Liver (tissue), 9 donors: ENCODE data around the gene SIX3. TPM values are rescaled to one million over a fixed set of nuclear protein-coding genes. Genes with fewer than 3 reads are reported as not detected.

Experiments
- DNase-seq: peaks from one replicate; pipeline ENCODE4 v3.0.0-alpha.2; 2017; ENCODE audit warnings: low spot score
- H3K27ac ChIP-seq, 2 donors: one replicate each; pipeline ENCODE4 v1.7.0; 2013; ENCODE audit warnings: inconsistent platforms in 2 of 2, low read length in 2 of 2, control low read depth in 1 of 2, low read depth in 1 of 2, mild to moderate bottlenecking in 1 of 2
- H3K27me3 ChIP-seq, 4 donors: one replicate each; pipeline versions ENCODE4 v1.6.1 to v1.7.0; 2013; ENCODE audit warnings: low read length in 3 of 4, inconsistent platforms in 1 of 4, mild to moderate bottlenecking in 1 of 4, moderate library complexity in 1 of 4; ENCODE audit not compliant: control insufficient read depth in 4 of 4, insufficient read depth in 4 of 4
- H3K36me3 ChIP-seq, 4 donors: one replicate each; pipeline versions ENCODE4 v1.6.1 to v1.7.0; 2013; ENCODE audit warnings: low read length in 3 of 4, mild to moderate bottlenecking in 3 of 4, low read depth in 1 of 4, moderate library complexity in 1 of 4; ENCODE audit not compliant: control insufficient read depth in 4 of 4, insufficient read depth in 3 of 4
- H3K4me1 ChIP-seq, 4 donors: one replicate each; pipeline versions ENCODE4 v1.6.1 to v1.7.0; 2013; ENCODE audit warnings: low read length in 3 of 4, mild to moderate bottlenecking in 3 of 4, moderate library complexity in 1 of 4; ENCODE audit not compliant: control insufficient read depth in 4 of 4, insufficient read depth in 4 of 4
- H3K4me3 ChIP-seq, 3 donors: one replicate each; pipeline versions ENCODE4 v1.6.1 to v1.7.0; 2013; ENCODE audit warnings: low read length in 3 of 3, control low read depth in 1 of 3, low read depth in 1 of 3, mild to moderate bottlenecking in 1 of 3
- H3K9ac ChIP-seq, 2 donors: one replicate each; pipeline ENCODE4 v1.7.0; 2013; ENCODE audit warnings: low read length in 2 of 2, mild to moderate bottlenecking in 2 of 2, moderate library complexity in 2 of 2, control low read depth in 1 of 2, low read depth in 1 of 2
- H3K9me3 ChIP-seq, 4 donors: one replicate each; pipeline versions ENCODE4 v1.6.1 to v1.7.0; 2013; ENCODE audit warnings: low read length in 3 of 4; ENCODE audit not compliant: control insufficient read depth in 4 of 4
- FOXA1 ChIP-seq: IDR thresholded peaks from 2 replicates; pipeline ENCODE4 v1.6.1; 2016; ENCODE audit warnings: antibody characterized with exemption
- GABPA ChIP-seq, 2 donors: IDR thresholded peaks in 1 of 2; conservative IDR thresholded peaks in 1 of 2; 2 replicates each; pipeline ENCODE4 v1.6.1; 2016; ENCODE audit warnings: antibody characterized with exemption in 2 of 2, mild to moderate bottlenecking in 1 of 2, moderate library complexity in 1 of 2
- HNF4A ChIP-seq, 2 donors: conservative IDR thresholded peaks; 2 replicates each; pipeline ENCODE4 v1.6.1; 2016; ENCODE audit warnings: antibody characterized with exemption in 2 of 2, mild to moderate bottlenecking in 2 of 2
- HNF4G ChIP-seq: IDR thresholded peaks from 2 replicates; pipeline ENCODE4 v1.6.1; 2016; ENCODE audit warnings: antibody characterized with exemption
- NR2F2 ChIP-seq: IDR thresholded peaks from 2 replicates; pipeline ENCODE4 v1.6.1; 2016; ENCODE audit warnings: antibody characterized with exemption
- RAD21 ChIP-seq, 2 donors: IDR thresholded peaks; 2 replicates each; pipeline ENCODE4 v1.6.1; 2016; ENCODE audit warnings: antibody characterized with exemption in 2 of 2, mild to moderate bottlenecking in 2 of 2
- RXRA ChIP-seq, 2 donors: IDR thresholded peaks; 2 replicates each; pipeline ENCODE4 v1.6.1; 2017 to 2018; ENCODE audit warnings: antibody characterized with exemption in 2 of 2, mild to moderate bottlenecking in 1 of 2
- SP1 ChIP-seq: IDR thresholded peaks from 2 replicates; pipeline ENCODE4 v1.6.1; 2018; ENCODE audit warnings: antibody characterized with exemption, mild to moderate bottlenecking
- WGBS: extraction: QIAGEN DNeasy Blood & Tissue Kit; methylation state at CpG from one replicate; pipeline ENCODE4 v1.1.7; 2013; 5-methylcytosine and 5-hydroxymethylcytosine counted together
- polyA plus RNA-seq, 2 donors: library from polyadenylated mRNA; stranded (reverse) in 1 of 2; unstranded in 1 of 2; fragments of 200-250 nt in 1 of 2; fragments of >200 nt in 1 of 2; fragmentation: Nextera tagmentation in 1 of 2; extraction: Ambion mirVana in 1 of 2; gene quantifications; one replicate each; pipeline versions ENCODE4 v1.2.1 to v1.2.3, GENCODE V29; 2013 to 2015
- total RNA-seq, 2 donors: library from RNA; depleted of rRNA; stranded (reverse); fragments of >200 nt; gene quantifications; one replicate each; pipeline ENCODE4 v1.2.3, GENCODE V29; 2014
- TF ChIP-seq, protein P1 (sequence below): IDR thresholded peaks from 2 replicates; pipeline ENCODE4 v1.6.1; 2016; ENCODE audit warnings: antibody characterized with exemption
- TF ChIP-seq, protein P2 (sequence below): IDR thresholded peaks from 2 replicates; pipeline ENCODE4 v1.6.1; 2016; ENCODE audit warnings: antibody characterized with exemption
- TF ChIP-seq, protein P3 (sequence below): IDR thresholded peaks from 2 replicates; pipeline ENCODE4 v1.6.1; 2016; ENCODE audit warnings: antibody characterized with exemption
- TF ChIP-seq, protein P4 (sequence below): fragments of 150-350 bp; IDR thresholded peaks from 2 replicates; pipeline ENCODE4 v1.5.1; 2017; ENCODE audit warnings: improper control_type of control experiment, low read depth, low read length; ENCODE audit not compliant: missing input control
- TF ChIP-seq, protein P5 (sequence below): IDR thresholded peaks from 2 replicates; pipeline ENCODE4 v1.6.1; 2016; ENCODE audit warnings: antibody characterized with exemption, mild to moderate bottlenecking
- donor health status: healthy.
- donor health status: healthy.
- donor health status: healthy.
- donor health status: healthy.
- donor health status: healthy.

Gene SIX3
- total and polyA plus RNA-seq, 4 donors: not detected

DNA sequence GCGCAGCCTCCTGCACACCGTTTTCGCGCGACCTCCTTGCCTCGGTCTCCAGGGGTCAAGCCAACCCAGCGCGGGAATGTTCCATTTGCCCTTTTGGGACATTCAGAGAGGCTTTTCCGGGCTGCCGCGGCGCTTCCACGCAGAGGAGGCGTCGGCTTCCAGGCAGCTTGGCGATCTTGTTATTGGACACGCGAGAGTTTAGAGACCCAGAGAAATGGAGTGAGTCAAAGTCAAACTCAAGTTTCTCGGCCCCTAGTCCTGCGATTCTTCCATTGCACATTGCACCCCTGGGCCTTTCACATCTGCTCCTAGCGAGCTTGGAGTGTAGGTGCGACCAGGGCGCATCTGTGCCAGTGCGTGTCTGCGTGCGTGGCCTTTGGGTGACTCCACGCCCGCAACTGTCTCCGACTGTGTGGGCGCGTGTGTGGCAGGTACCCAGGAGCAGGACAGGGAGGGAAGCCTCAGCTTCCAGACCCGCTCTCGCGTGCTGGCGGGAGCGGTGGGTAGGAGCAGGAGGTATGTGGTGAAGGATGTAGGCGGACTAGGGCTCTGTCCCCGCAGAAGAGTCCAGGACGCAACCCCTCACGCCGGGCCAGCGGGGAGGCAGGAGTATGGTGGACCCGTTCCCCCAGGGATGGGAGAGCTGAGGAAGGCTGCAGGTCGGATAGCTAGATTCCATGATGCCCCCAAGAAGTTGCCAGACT lies 13.5 kb downstream of the SIX3 start:
- H3K27ac ChIP-seq: no peak overlapping the region
- H3K9ac ChIP-seq: no peak overlapping the region
- 5% methylated on average over 44 of the region's 44 CpGs for WGBS
- no peak for TF ChIP-seq RXRA (IDR thresholded peaks at IDR 0.05)
- TF ChIP-seq, protein P1, sequence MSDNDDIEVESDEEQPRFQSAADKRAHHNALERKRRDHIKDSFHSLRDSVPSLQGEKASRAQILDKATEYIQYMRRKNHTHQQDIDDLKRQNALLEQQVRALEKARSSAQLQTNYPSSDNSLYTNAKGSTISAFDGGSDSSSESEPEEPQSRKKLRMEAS: no peak
- no peak for DNase-seq
- H3K9me3 ChIP-seq: no peaks in the 10 kb centered on the region
- H3K4me3 ChIP-seq: peak overlapping the region in 2 of 3 donors; percentile 24 to 25
- H3K27me3 ChIP-seq: peaks cover 3 to 18% (median 11%) of the 10 kb centered on the region in 4 donors
- peaks cover 9 to 38% (median 31%) of the 10 kb centered on the region in 4 donors for H3K4me1 ChIP-seq
- no peaks in the 10 kb centered on the region for H3K36me3 ChIP-seq

DNA sequence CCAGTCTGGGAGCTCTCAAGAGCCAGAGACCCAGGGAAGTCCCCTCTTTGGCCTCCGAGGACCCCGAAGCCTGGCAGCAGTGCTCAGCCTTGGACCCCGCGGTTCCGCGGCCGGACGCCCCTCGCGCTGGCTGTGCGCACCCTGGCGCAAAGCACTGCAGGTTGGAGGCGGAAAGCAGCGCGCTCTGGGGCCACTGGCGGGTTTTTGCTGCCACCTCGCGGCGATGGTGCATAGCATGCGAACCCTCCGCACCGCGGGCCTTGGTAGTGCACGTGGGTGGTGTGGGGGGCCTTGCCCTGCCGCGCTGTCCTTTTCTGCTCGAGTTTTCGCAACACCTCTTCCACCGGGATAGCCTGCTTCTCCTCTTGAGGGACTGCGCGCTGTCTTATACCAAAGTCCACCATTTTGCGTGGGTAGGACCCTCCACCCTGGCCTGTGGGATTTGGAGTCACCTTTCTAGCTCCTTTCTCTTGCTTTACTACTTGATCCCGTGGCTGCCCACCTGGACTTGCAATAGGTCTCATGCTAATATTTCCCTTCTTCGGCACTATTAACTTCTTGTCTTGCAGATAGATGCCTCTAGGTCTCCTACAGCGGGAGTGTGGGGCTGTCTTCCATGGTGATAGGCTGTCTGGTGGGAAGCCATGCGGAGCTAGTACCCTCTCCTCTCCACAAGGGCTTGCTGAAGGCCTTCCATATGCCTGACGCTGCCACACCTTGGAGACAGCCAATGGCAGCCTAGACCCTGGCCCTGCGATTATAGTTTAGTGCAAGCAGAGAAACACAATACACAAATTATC lies 14.3 kb downstream of the SIX3 start:
- 9% methylated on average over 38 of the region's 38 CpGs for WGBS
- Histone ChIP-seq H3K27me3 (peaks cover 3 to 16% (median 9%) of the 10 kb centered on the region in 4 donors), H3K4me1 (peaks cover 9 to 38% (median 31%) of the 10 kb centered on the region in 4 donors)

More for the DNA sequence above, 14.3 kb downstream of the SIX3 start:
- Histone ChIP-seq H3K27ac (no peak overlapping the region), H3K4me3 (peak overlapping the region in 2 of 3 donors; percentile 24 to 25), H3K9ac (no peak overlapping the region), H3K9me3 (no peaks in the 10 kb centered on the region), H3K36me3 (no peaks in the 10 kb centered on the region)
- peak; percentile 80 for DNase-seq
- TF ChIP-seq, protein P2, sequence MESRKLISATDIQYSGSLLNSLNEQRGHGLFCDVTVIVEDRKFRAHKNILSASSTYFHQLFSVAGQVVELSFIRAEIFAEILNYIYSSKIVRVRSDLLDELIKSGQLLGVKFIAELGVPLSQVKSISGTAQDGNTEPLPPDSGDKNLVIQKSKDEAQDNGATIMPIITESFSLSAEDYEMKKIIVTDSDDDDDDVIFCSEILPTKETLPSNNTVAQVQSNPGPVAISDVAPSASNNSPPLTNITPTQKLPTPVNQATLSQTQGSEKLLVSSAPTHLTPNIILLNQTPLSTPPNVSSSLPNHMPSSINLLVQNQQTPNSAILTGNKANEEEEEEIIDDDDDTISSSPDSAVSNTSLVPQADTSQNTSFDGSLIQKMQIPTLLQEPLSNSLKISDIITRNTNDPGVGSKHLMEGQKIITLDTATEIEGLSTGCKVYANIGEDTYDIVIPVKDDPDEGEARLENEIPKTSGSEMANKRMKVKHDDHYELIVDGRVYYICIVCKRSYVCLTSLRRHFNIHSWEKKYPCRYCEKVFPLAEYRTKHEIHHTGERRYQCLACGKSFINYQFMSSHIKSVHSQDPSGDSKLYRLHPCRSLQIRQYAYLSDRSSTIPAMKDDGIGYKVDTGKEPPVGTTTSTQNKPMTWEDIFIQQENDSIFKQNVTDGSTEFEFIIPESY: no peak
- TF ChIP-seq FOXA1 (no peak), RAD21 (IDR thresholded peaks at IDR 0.05) (peak; percentile 88 to 95), HNF4A (conservative IDR thresholded peaks at IDR 0.05) (no peak), NR2F2 (no peak), SP1 (no peak), RXRA (IDR thresholded peaks at IDR 0.05) (no peak), GABPA (IDR thresholded peaks at IDR 0.05 in 1 of 2, conservative IDR thresholded peaks at IDR 0.05 in 1 of 2) (no peak), HNF4G (no peak)
- TF ChIP-seq, protein P3, sequence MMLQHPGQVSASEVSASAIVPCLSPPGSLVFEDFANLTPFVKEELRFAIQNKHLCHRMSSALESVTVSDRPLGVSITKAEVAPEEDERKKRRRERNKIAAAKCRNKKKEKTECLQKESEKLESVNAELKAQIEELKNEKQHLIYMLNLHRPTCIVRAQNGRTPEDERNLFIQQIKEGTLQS: no peak
- TF ChIP-seq, protein P4, sequence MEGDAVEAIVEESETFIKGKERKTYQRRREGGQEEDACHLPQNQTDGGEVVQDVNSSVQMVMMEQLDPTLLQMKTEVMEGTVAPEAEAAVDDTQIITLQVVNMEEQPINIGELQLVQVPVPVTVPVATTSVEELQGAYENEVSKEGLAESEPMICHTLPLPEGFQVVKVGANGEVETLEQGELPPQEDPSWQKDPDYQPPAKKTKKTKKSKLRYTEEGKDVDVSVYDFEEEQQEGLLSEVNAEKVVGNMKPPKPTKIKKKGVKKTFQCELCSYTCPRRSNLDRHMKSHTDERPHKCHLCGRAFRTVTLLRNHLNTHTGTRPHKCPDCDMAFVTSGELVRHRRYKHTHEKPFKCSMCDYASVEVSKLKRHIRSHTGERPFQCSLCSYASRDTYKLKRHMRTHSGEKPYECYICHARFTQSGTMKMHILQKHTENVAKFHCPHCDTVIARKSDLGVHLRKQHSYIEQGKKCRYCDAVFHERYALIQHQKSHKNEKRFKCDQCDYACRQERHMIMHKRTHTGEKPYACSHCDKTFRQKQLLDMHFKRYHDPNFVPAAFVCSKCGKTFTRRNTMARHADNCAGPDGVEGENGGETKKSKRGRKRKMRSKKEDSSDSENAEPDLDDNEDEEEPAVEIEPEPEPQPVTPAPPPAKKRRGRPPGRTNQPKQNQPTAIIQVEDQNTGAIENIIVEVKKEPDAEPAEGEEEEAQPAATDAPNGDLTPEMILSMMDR: peak; percentile 75
- TF ChIP-seq, protein P1: no peak
- TF ChIP-seq, protein P5, sequence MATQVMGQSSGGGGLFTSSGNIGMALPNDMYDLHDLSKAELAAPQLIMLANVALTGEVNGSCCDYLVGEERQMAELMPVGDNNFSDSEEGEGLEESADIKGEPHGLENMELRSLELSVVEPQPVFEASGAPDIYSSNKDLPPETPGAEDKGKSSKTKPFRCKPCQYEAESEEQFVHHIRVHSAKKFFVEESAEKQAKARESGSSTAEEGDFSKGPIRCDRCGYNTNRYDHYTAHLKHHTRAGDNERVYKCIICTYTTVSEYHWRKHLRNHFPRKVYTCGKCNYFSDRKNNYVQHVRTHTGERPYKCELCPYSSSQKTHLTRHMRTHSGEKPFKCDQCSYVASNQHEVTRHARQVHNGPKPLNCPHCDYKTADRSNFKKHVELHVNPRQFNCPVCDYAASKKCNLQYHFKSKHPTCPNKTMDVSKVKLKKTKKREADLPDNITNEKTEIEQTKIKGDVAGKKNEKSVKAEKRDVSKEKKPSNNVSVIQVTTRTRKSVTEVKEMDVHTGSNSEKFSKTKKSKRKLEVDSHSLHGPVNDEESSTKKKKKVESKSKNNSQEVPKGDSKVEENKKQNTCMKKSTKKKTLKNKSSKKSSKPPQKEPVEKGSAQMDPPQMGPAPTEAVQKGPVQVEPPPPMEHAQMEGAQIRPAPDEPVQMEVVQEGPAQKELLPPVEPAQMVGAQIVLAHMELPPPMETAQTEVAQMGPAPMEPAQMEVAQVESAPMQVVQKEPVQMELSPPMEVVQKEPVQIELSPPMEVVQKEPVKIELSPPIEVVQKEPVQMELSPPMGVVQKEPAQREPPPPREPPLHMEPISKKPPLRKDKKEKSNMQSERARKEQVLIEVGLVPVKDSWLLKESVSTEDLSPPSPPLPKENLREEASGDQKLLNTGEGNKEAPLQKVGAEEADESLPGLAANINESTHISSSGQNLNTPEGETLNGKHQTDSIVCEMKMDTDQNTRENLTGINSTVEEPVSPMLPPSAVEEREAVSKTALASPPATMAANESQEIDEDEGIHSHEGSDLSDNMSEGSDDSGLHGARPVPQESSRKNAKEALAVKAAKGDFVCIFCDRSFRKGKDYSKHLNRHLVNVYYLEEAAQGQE: no peak
